Spleen (tissue), 7 donors: ENCODE data around the gene ECM2.

Experiments used
- CTCF ChIP-seq, 11 experiments: fragments of 200-600 bp in 7 of 11; fragments of 450-650 bp in 4 of 11; sonication (generic) in 4 of 11; IDR thresholded peaks in 8 of 11; conservative IDR thresholded peaks in 3 of 11; 1 replicate in 7 of 11; 2 replicates in 4 of 11; pipeline versions ENCODE4 v1.4.0 to v1.8.0; 2016 to 2021; ENCODE audit warnings: antibody characterized with exemption in 11 of 11, inconsistent platforms in 4 of 11, mild to moderate bottlenecking in 1 of 11
- POLR2A ChIP-seq, 3 donors: fragments of 450-650 bp; IDR thresholded peaks; one replicate each; pipeline ENCODE4 v1.5.1; 2017; ENCODE audit warnings: antibody characterized with exemption in 3 of 3, mild to moderate bottlenecking in 1 of 3
- POLR2AphosphoS5 ChIP-seq, 3 donors: sonication (generic); formaldehyde crosslinking; IDR thresholded peaks; one replicate each; pipeline ENCODE4 v1.5.1; 2017; ENCODE audit warnings: antibody characterized with exemption in 3 of 3
- donor health status: DM: no; HTN: no; CAD: no; lungs with moderate emphysema.
- donor health status: DM: no; HTN: no; CAD: no.
- donor health status: DM: no; HTN: no; CAD: no.

- TF ChIP-seq POLR2A (IDR thresholded peaks at IDR 0.05) (no peak), CTCF (IDR thresholded peaks at IDR 0.05 in 8 of 11, conservative IDR thresholded peaks at IDR 0.05 in 3 of 11) (no peak), POLR2AphosphoS5 (IDR thresholded peaks at IDR 0.05) (no peak)
Measured at GRCh38 chr9:92547356-92547755, 11.6 kb upstream of the ECM2 start.
